Measurements from ENCODE around the gene EFNA2.

GRCh38 chr19:1311543-1312091 lies 25.9 kb downstream of the EFNA2 start:
- TF ChIP-seq CTCF (IDR thresholded peaks at IDR 0.05 in 2 of 3, conservative IDR thresholded peaks at IDR 0.05 in 1 of 3; ENCODE audit: borderline replicate concordance in 1 of 3, insufficient read depth in 1 of 3, low read depth in 2 of 3, low read length in 2 of 3), result no peak
- no peak for TF ChIP-seq POLR2A (IDR thresholded peaks at IDR 0.05; ENCODE audit: borderline replicate concordance, extremely low read depth, insufficient read depth, insufficient read length)
- TF ChIP-seq ZNF274 (IDR thresholded peaks at IDR 0.05; ENCODE audit: low read depth, low read length), result no peak
- no peak for TF ChIP-seq REST (IDR thresholded peaks at IDR 0.05; ENCODE audit: low read depth)
- TF ChIP-seq YY1 (IDR thresholded peaks at IDR 0.05; ENCODE audit: extremely low read depth, insufficient replicate concordance, low read depth, low read length), result no peak
- TF ChIP-seq ATF3 (IDR thresholded peaks at IDR 0.05), result no peak
- TF ChIP-seq ZFX (IDR thresholded peaks at IDR 0.05), result no peak
- TF ChIP-seq EZH2phosphoT487 (IDR thresholded peaks at IDR 0.05; ENCODE audit: borderline replicate concordance), result no peak
- TF ChIP-seq RAD21 (IDR thresholded peaks at IDR 0.05; ENCODE audit: low read depth), result no peak
- no peak for TF ChIP-seq POLR2AphosphoS5 (IDR thresholded peaks at IDR 0.05; ENCODE audit: low read depth, low read length)
- no peak for TF ChIP-seq CEBPB (IDR thresholded peaks at IDR 0.05; ENCODE audit: low read depth)
- TF ChIP-seq SIN3A (IDR thresholded peaks at IDR 0.05; ENCODE audit: low read depth), result no peak
